SK-N-SH (cell line): ENCODE data around the gene PKN2. TPM values are rescaled to one million over a fixed set of nuclear protein-coding genes. Genes with fewer than 3 reads are reported as not detected.

Experiments
- CTCF ChIA-PET: fragments of 300-600, 350-600 bp; formaldehyde crosslinking; extraction: SDS; loops from one replicate; lab custom pipeline; 2021; lab: Yijun Ruan, JAX
- POLR2A ChIA-PET: fragments of 350-600 bp; sonication (Branson Sonifier 250); formaldehyde crosslinking; extraction: SDS; loops from one replicate; lab custom pipeline; 2020; ENCODE audit warnings: antibody characterized with exemption, inconsistent platforms; lab: Yijun Ruan, JAX
- DNase-seq: peaks from one replicate; pipeline ENCODE4 v3.0.0; 2012
- H2AFZ ChIP-seq: fragments of 200-600 bp; sonication (generic); 2 replicates; pipeline ENCODE4 v1.8.1; 2016; ENCODE audit warnings: antibody characterized with exemption, mild to moderate bottlenecking, low read depth
- H3F3A ChIP-seq: fragments of 200-600 bp; sonication (generic); replicated peaks from 2 replicates; pipeline ENCODE3; 2016; ENCODE audit warnings: antibody characterized with exemption, mild to moderate bottlenecking; ENCODE audit not compliant: insufficient read depth
- H3K27ac ChIP-seq, 2 experiments: fragments of 200-500 bp in 1 of 2; fragments of 200-600 bp in 1 of 2; sonication (Bioruptor generic) in 1 of 2; sonication (generic), shearing (Covaris generic) in 1 of 2; 2 replicates each; pipeline versions ENCODE4 v1.5.1 to v1.6.1; 2014 to 2016; ENCODE audit warnings: low read depth in 2 of 2, inconsistent platforms in 1 of 2, low read length in 1 of 2, mild to moderate bottlenecking in 1 of 2, mixed read lengths in 1 of 2
- H3K27me3 ChIP-seq: fragments of 200-600 bp; sonication (generic), shearing (Covaris generic); 2 replicates; pipeline ENCODE4 v1.6.1; 2016; ENCODE audit warnings: mixed run types; ENCODE audit not compliant: insufficient read depth
- H3K36me3 ChIP-seq, 2 experiments: fragments of 200-500 bp in 1 of 2; fragments of 200-600 bp in 1 of 2; sonication (Bioruptor generic) in 1 of 2; sonication (generic) in 1 of 2; replicated peaks in 1 of 2; 2 replicates each; pipeline versions ENCODE3 to v1.5.1; 2014 to 2016; ENCODE audit warnings: low read length in 1 of 2, mild to moderate bottlenecking in 1 of 2; ENCODE audit not compliant: insufficient read depth in 2 of 2, control insufficient read depth in 1 of 2
- H3K4me1 ChIP-seq, 2 experiments: fragments of 200-500 bp in 1 of 2; fragments of 200-600 bp in 1 of 2; sonication (Bioruptor generic) in 1 of 2; sonication (generic), shearing (Covaris generic) in 1 of 2; 2 replicates each; pipeline versions ENCODE4 v1.5.1 to v1.6.1; 2014 to 2016; ENCODE audit warnings: low read depth in 1 of 2, low read length in 1 of 2, mixed run types in 1 of 2; ENCODE audit not compliant: insufficient read depth in 2 of 2, control insufficient read depth in 1 of 2
- H3K4me2 ChIP-seq: fragments of 200-600 bp; sonication (generic), shearing (Covaris generic); 2 replicates; pipeline ENCODE4 v1.6.1; 2017; ENCODE audit warnings: mixed run types
- H3K4me3 ChIP-seq, 2 experiments: fragments of 200-500 bp in 1 of 2; fragments of 200-600 bp in 1 of 2; sonication (Bioruptor generic) in 1 of 2; sonication (generic), shearing (Covaris generic) in 1 of 2; 2 replicates each; pipeline versions ENCODE4 v1.5.1 to v1.8.1; 2014 to 2016; ENCODE audit warnings: low read depth in 2 of 2, inconsistent platforms in 1 of 2, low read length in 1 of 2, mild to moderate bottlenecking in 1 of 2, mixed read lengths in 1 of 2, moderate library complexity in 1 of 2
- H3K79me2 ChIP-seq: fragments of 200-600 bp; sonication (generic); 2 replicates; pipeline ENCODE4 v1.8.1; 2017; ENCODE audit warnings: mild to moderate bottlenecking; ENCODE audit not compliant: insufficient read depth
- H3K9ac ChIP-seq: fragments of 200-600 bp; sonication (generic); 2 replicates; pipeline ENCODE4 v1.6.1; 2017; ENCODE audit warnings: mixed run types
- H3K9me2 ChIP-seq: fragments of 200-600 bp; sonication (generic); 2 replicates; pipeline ENCODE4 v1.6.1; 2017; ENCODE audit warnings: mixed run types
- H3K9me3 ChIP-seq: fragments of 200-600 bp; sonication (generic); 2 replicates; pipeline ENCODE4 v1.6.1; 2017; ENCODE audit warnings: mixed run types, mild to moderate bottlenecking, moderate library complexity
- H4K20me1 ChIP-seq: fragments of 200-600 bp; sonication (generic); 2 replicates; pipeline ENCODE4 v1.6.1; 2017; ENCODE audit warnings: mild to moderate bottlenecking, mixed run types; ENCODE audit not compliant: insufficient read depth
- FOSL2 ChIP-seq: IDR thresholded peaks from 2 replicates; pipeline ENCODE4 v1.4.0; 2012; ENCODE audit warnings: low read depth, mild to moderate bottlenecking, moderate library complexity, borderline replicate concordance
- FOXJ3 ChIP-seq: sonication (generic); formaldehyde crosslinking; IDR thresholded peaks from 2 replicates; pipeline ENCODE4 v1.5.1; 2020; ENCODE audit warnings: mild to moderate bottlenecking, missing genetic modification reagents
- FOXM1 ChIP-seq: IDR thresholded peaks from 2 replicates; pipeline ENCODE4 v1.4.0; 2012; ENCODE audit warnings: low read depth, mild to moderate bottlenecking
- GABPA ChIP-seq: IDR thresholded peaks from 2 replicates; pipeline ENCODE4 v1.4.0; 2012; ENCODE audit warnings: low read depth, mild to moderate bottlenecking
- RAD21 ChIP-seq: IDR thresholded peaks from 2 replicates; pipeline ENCODE4 v1.6.1; 2012; ENCODE audit warnings: mild to moderate bottlenecking, low read length
- RCOR1 ChIP-seq: fragments of 150-350 bp; IDR thresholded peaks from 2 replicates; pipeline ENCODE4 v1.6.1; 2017; ENCODE audit warnings: antibody characterized with exemption, low read length
- RFX5 ChIP-seq: IDR thresholded peaks from 2 replicates; pipeline ENCODE4 v1.6.1; 2012; ENCODE audit warnings: mild to moderate bottlenecking, improper control_type of control experiment, low read length
- RXRA ChIP-seq: IDR thresholded peaks from 2 replicates; pipeline ENCODE4 v1.4.0; 2012; ENCODE audit warnings: low read depth, mild to moderate bottlenecking, borderline replicate concordance
- SIN3A ChIP-seq: IDR thresholded peaks from 2 replicates; pipeline ENCODE4 v1.6.1; 2012; ENCODE audit warnings: low read depth, mild to moderate bottlenecking, low read length, moderate library complexity, borderline replicate concordance
- SMC3 ChIP-seq: IDR thresholded peaks from 2 replicates; pipeline ENCODE4 v1.6.1; 2012; ENCODE audit warnings: low read depth, low read length, improper control_type of control experiment
- YY1 ChIP-seq: IDR thresholded peaks from 2 replicates; pipeline ENCODE4 v1.4.0; 2012; ENCODE audit warnings: low read depth, mild to moderate bottlenecking
- WGBS: methylation state at CpG from one replicate; pipeline ENCODE4 v1.1.6; 2017; ENCODE audit warnings: low lambda C conversion rate; 5-methylcytosine and 5-hydroxymethylcytosine counted together
- polyA plus RNA-seq, 3 experiments: library from polyadenylated mRNA; depleted of rRNA; stranded (reverse); fragments of >200 nt; gene quantifications; 2 replicates each; pipeline ENCODE4 v1.2.3, GENCODE V29; 2012
- TF ChIP-seq, protein P1 (sequence below): fragments of 200-600 bp; sonication (generic); IDR thresholded peaks from 2 replicates; pipeline ENCODE4 v1.6.1; 2017; ENCODE audit warnings: antibody characterized with exemption, mild to moderate bottlenecking, moderate library complexity
- TF ChIP-seq, protein P2 (sequence below): IDR thresholded peaks from 2 replicates; pipeline ENCODE4 v1.4.0; 2012; ENCODE audit warnings: low read depth, borderline replicate concordance
- TF ChIP-seq, protein P3 (sequence below): IDR thresholded peaks from 2 replicates; pipeline ENCODE4; 2012

The PKN2 gene
- polyA plus RNA-seq, 1 of the 3 experiments (the other 2 are of a cell fraction), result 6.8 TPM

GRCh38 chr1:88800382-88801051 lies 116.4 kb downstream of the PKN2 start:
- H3K9ac ChIP-seq, result no peak overlapping the region
- H3K4me2 ChIP-seq, result no peak overlapping the region
- H3K36me3 ChIP-seq, result peaks cover 33 to 62% of the 10 kb centered on the region in 2 experiments
- no peak for TF ChIP-seq FOXJ3 (CRISPR knock-in tag)
- no peak for TF ChIP-seq RXRA
- TF ChIP-seq RAD21, result peak; percentile 46
- TF ChIP-seq RCOR1, result no peak
- TF ChIP-seq, protein P1, sequence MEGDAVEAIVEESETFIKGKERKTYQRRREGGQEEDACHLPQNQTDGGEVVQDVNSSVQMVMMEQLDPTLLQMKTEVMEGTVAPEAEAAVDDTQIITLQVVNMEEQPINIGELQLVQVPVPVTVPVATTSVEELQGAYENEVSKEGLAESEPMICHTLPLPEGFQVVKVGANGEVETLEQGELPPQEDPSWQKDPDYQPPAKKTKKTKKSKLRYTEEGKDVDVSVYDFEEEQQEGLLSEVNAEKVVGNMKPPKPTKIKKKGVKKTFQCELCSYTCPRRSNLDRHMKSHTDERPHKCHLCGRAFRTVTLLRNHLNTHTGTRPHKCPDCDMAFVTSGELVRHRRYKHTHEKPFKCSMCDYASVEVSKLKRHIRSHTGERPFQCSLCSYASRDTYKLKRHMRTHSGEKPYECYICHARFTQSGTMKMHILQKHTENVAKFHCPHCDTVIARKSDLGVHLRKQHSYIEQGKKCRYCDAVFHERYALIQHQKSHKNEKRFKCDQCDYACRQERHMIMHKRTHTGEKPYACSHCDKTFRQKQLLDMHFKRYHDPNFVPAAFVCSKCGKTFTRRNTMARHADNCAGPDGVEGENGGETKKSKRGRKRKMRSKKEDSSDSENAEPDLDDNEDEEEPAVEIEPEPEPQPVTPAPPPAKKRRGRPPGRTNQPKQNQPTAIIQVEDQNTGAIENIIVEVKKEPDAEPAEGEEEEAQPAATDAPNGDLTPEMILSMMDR, result peak; percentile 61
- TF ChIP-seq, all 33 proteins: peak for 2
- H3K9me3 ChIP-seq, result peaks cover 5% of the 10 kb centered on the region; the same call in 1 of the 2 replicates
- no peak overlapping the region for H3K27ac ChIP-seq
- no peaks in the 10 kb centered on the region for H3K9me2 ChIP-seq
- H3K27me3 ChIP-seq, result no peaks in the 10 kb centered on the region
- H3F3A ChIP-seq, result peaks cover 17% of the 10 kb centered on the region
- DNase-seq, result peak; percentile 36
- H3K4me1 ChIP-seq, result 0 out of 4 replicates have a peak, but pooled peaks cover 0 to 6% of the 10 kb centered on the region in 2 experiments
- no peaks in the 10 kb centered on the region for H3K79me2 ChIP-seq
- CTCF ChIA-PET, result interaction anchor here (1.4 kb wide), 1 partner anchor 12 kb away, joined by 3 read pairs; no protein-coding TSS in a partner anchor
- no peaks in the 10 kb centered on the region for H4K20me1 ChIP-seq
- 86% methylated on average over 5 of the region's 5 CpGs for WGBS
- POLR2A ChIA-PET, result no interaction called here
- no peak overlapping the region; a peak in 1 of 4 replicates for H3K4me3 ChIP-seq
- no peak overlapping the region for H2AFZ ChIP-seq

DNA sequence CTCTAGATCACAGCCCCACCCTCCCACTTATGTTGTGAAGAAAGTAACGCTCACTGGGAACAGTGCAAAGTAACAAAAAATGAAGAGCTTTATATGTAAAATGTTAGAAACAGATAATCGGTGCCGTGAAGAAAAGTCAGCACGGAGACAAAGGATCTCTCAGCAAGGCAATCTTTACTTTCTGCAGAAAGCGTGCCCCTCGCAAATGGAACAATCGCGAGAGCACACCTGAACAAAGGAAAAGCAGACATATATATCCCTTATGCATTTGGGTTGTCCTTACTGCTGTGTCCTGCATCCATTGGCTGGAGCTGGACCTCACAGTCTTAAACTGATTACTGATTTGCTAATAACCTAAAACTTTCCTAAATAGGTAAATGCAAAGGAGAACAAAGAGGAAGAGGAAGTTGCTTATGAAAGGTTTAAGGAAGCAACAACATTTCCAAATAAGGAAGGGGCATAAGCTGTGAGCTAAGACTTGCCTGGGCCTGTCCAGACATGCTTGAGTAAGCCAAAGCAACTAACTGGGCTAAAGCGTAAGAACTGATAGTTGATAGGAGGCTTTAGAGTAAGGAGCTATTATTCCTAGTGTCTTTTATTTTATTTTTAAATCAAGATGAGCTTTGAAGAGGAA lies 117.6 kb downstream of the PKN2 start:
- no peak for DNase-seq
- POLR2A ChIA-PET, result no interaction called here
- H3K9me3 ChIP-seq, result peaks cover 5% of the 10 kb centered on the region; the same call in 1 of the 2 replicates
- H3K9me2 ChIP-seq, result no peaks in the 10 kb centered on the region
- H3K4me3 ChIP-seq, result no peak overlapping the region
- no peak overlapping the region for H3K4me2 ChIP-seq
- no peak overlapping the region for H2AFZ ChIP-seq
- no peaks in the 10 kb centered on the region for H3K79me2 ChIP-seq
- no peaks in the 10 kb centered on the region for H4K20me1 ChIP-seq
- H3K27me3 ChIP-seq, result no peaks in the 10 kb centered on the region
- peak overlapping the region in 1 of 2 experiments; percentile 62; a peak in 3 of 4 replicates for H3K27ac ChIP-seq
- 97% methylated on average over 9 of the region's 9 CpGs for WGBS
- H3K36me3 ChIP-seq, result peaks cover 38 to 64% of the 10 kb centered on the region in 2 experiments
- H3K4me1 ChIP-seq, result 0 out of 4 replicates have a peak, but pooled peaks cover 0 to 6% of the 10 kb centered on the region in 2 experiments
- no peak overlapping the region for H3K9ac ChIP-seq
- TF ChIP-seq, protein P1, result no peak
- TF ChIP-seq SMC3 (no peak), FOSL2 (no peak), YY1 (no peak), RCOR1 (no peak), GABPA (no peak), SIN3A (no peak), RFX5 (no peak), FOXM1 (no peak)
- TF ChIP-seq, protein P2, sequence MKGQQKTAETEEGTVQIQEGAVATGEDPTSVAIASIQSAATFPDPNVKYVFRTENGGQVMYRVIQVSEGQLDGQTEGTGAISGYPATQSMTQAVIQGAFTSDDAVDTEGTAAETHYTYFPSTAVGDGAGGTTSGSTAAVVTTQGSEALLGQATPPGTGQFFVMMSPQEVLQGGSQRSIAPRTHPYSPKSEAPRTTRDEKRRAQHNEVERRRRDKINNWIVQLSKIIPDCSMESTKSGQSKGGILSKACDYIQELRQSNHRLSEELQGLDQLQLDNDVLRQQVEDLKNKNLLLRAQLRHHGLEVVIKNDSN, result no peak
- TF ChIP-seq, protein P3, sequence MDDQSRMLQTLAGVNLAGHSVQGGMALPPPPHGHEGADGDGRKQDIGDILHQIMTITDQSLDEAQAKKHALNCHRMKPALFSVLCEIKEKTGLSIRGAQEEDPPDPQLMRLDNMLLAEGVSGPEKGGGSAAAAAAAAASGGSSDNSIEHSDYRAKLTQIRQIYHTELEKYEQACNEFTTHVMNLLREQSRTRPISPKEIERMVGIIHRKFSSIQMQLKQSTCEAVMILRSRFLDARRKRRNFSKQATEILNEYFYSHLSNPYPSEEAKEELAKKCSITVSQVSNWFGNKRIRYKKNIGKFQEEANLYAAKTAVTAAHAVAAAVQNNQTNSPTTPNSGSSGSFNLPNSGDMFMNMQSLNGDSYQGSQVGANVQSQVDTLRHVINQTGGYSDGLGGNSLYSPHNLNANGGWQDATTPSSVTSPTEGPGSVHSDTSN, result no peak
- peaks cover 17% of the 10 kb centered on the region for H3F3A ChIP-seq
- CTCF ChIA-PET, result interaction anchor here (0.7 to 1.4 kb wide), 2 partner anchors 14 kb away, joined by 3 read pairs; no protein-coding TSS in a partner anchor
